Central memory CD4-positive, alpha-beta T cell (primary cell): ENCODE results near the gene VPS9D1.

Source experiments
- DNase-seq: peaks from one replicate; pipeline ENCODE4 v3.0.0; 2022

Gene VPS9D1

DNA sequence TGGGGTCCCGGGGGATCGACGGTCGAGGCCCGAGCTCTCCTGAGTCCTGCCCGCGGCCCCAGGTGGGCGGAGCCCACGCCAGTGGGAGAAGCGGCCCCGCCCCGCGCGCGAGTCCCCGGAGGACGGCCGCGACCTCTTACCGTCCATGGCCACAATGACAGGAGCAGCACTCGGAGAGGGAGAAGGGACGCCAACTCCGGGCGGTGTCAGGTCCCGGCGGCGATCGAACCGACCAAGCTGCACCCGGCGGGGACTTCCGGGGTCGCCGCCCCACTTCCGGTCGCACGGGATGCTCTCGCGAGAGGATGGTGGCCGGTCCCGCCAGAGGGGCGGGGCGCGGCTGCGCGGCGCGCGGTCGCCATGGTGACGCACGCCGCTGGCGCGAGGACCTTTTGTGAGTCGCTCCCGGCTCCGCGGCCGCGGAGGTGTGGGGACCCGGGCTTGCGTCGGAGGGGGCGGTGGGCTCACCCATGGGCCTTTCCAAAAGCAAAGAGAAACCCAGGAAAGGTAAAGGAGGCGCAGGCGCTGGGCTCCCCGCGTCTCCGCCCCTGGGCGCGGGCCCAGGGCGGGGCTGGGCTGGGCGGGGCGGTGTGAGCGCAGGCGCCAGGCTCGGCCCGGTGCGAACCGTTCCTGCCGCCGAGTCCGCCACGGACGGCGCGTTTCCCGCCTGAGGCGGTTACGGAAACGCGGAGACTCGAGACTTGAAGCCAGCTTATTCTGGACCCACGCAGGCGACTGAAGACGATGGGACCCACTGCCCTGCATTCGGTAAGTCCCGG lies 63.1 kb downstream of the VPS9D1 start, which contains the start of the genes CHMP1A and SPATA33:
Gene CHMP1A, minus strand, starts transcription at position 267 of the 779 bp plus-strand sequence. Its CDS starts 120 bp downstream, at position 147.
Gene SPATA33, plus strand, starts transcription at position 395 of the 779 bp plus-strand sequence. Its CDS starts 76 bp downstream, at position 471.
- DNase-seq = peak; percentile 90
